CD4-positive, alpha-beta T cell treated with Interleukin-17A for 1 hour (primary cell): ENCODE results near the gene CELSR1.

Source experiments
- DNase-seq: peaks from one replicate; pipeline ENCODE4 v3.0.0-alpha.2; 2020

The CELSR1 gene

GRCh38 chr22:46439576-46440465, 97.6 kb downstream of the CELSR1 start:
- no peak for DNase-seq

GRCh38 chr22:46439111-46439510, 98.3 kb downstream of the CELSR1 start:
- no peak for DNase-seq

- no peak for DNase-seq
Observed at GRCh38 chr22:46437671-46438440, 99.6 kb downstream of the CELSR1 start.

GRCh38 chr22:46436595-46437175, 100.7 kb downstream of the CELSR1 start:
- DNase-seq, result no peak

GRCh38 chr22:46433318-46433717, 104.1 kb downstream of the CELSR1 start:
- DNase-seq, result no peak

GRCh38 chr22:46432164-46433068, 105.0 kb downstream of the CELSR1 start:
- peak; percentile 54 for DNase-seq

GRCh38 chr22:46430961-46431838, 106.2 kb downstream of the CELSR1 start:
- DNase-seq, result no peak

GRCh38 chr22:46429325-46429853, 108.0 kb downstream of the CELSR1 start:
- no peak for DNase-seq

- DNase-seq, result no peak
Observed at GRCh38 chr22:46428602-46429324, 108.7 kb downstream of the CELSR1 start.

- DNase-seq, result no peak
Observed at GRCh38 chr22:46428171-46428570, 109.2 kb downstream of the CELSR1 start.

- no peak for DNase-seq
Observed at GRCh38 chr22:46425016-46425415, 112.4 kb downstream of the CELSR1 start.

- DNase-seq, result no peak
Observed at GRCh38 chr22:46424496-46424895, 112.9 kb downstream of the CELSR1 start.

GRCh38 chr22:46422896-46423295, 114.5 kb downstream of the CELSR1 start:
- no peak for DNase-seq

GRCh38 chr22:46421267-46421666, 116.2 kb downstream of the CELSR1 start:
- DNase-seq, result peak; percentile 27

- no peak for DNase-seq
Observed at GRCh38 chr22:46419754-46420571, 117.5 kb downstream of the CELSR1 start.

- DNase-seq, result no peak
Observed at GRCh38 chr22:46418827-46419226, 118.6 kb downstream of the CELSR1 start.

- DNase-seq, result no peak
Observed at GRCh38 chr22:46417769-46418168, 119.7 kb downstream of the CELSR1 start.

GRCh38 chr22:46416891-46417580, 120.4 kb downstream of the CELSR1 start:
- DNase-seq, result no peak

GRCh38 chr22:46416520-46416871, 120.9 kb downstream of the CELSR1 start:
- no peak for DNase-seq
